ENCODE measurements around the gene HTR3B.

HTR3B gene

GRCh38 chr11:113980785-113981184 lies 76.2 kb downstream of the HTR3B start:
- Histone ChIP-seq H3K9me3 (ENCODE audit: insufficient read depth, low read depth, low read length) (no peaks in the 10 kb centered on the region), H3K4me1 (ENCODE audit: insufficient read depth, low read length, poor library complexity, severe bottlenecking) (peaks cover 6% of the 10 kb centered on the region), H3F3A (ENCODE audit: low read depth) (no peaks in the 10 kb centered on the region), H2AFZ (ENCODE audit: low read length) (no peak overlapping the region), H3K36me3 (ENCODE audit: insufficient read depth, low read length) (no peaks in the 10 kb centered on the region), H3K27me3 (ENCODE audit: insufficient read depth, low read length, poor library complexity, severe bottlenecking) (no peaks in the 10 kb centered on the region), H4K20me1 (ENCODE audit: insufficient read depth, low read length, poor library complexity, severe bottlenecking) (no peaks in the 10 kb centered on the region), H3K4me3 (ENCODE audit: low read length, poor library complexity, severe bottlenecking) (no peak overlapping the region), H3K9me2 (replicated peaks; ENCODE audit: low read depth, low read length) (no peaks in the 10 kb centered on the region), H3K4me2 (ENCODE audit: low read depth, low read length, poor library complexity, severe bottlenecking) (no peak overlapping the region), H3K9ac (ENCODE audit: low read depth, low read length, poor library complexity, severe bottlenecking) (no peak overlapping the region), H3K79me2 (ENCODE audit: insufficient read depth, low read length) (no peaks in the 10 kb centered on the region)
- TF ChIP-seq EZH2phosphoT487 (IDR thresholded peaks at IDR 0.05; ENCODE audit: borderline replicate concordance) (no peak), CTCF (conservative IDR thresholded peaks at IDR 0.05; ENCODE audit: low read length) (no peak)

- TF ChIP-seq CTCF (conservative IDR thresholded peaks at IDR 0.05; ENCODE audit: low read length) (no peak), EZH2phosphoT487 (IDR thresholded peaks at IDR 0.05; ENCODE audit: borderline replicate concordance) (no peak)
- Histone ChIP-seq H3K36me3 (ENCODE audit: insufficient read depth, low read length) (no peaks in the 10 kb centered on the region), H2AFZ (ENCODE audit: low read length) (no peak overlapping the region), H3F3A (ENCODE audit: low read depth) (no peaks in the 10 kb centered on the region), H3K9me3 (ENCODE audit: insufficient read depth, low read depth, low read length) (no peaks in the 10 kb centered on the region), H3K79me2 (ENCODE audit: insufficient read depth, low read length) (no peaks in the 10 kb centered on the region), H3K9ac (ENCODE audit: low read depth, low read length, poor library complexity, severe bottlenecking) (no peak overlapping the region), H3K4me3 (ENCODE audit: low read length, poor library complexity, severe bottlenecking) (no peak overlapping the region), H3K4me1 (ENCODE audit: insufficient read depth, low read length, poor library complexity, severe bottlenecking) (peaks cover 2% of the 10 kb centered on the region), H3K4me2 (ENCODE audit: low read depth, low read length, poor library complexity, severe bottlenecking) (no peak overlapping the region), H4K20me1 (ENCODE audit: insufficient read depth, low read length, poor library complexity, severe bottlenecking) (no peaks in the 10 kb centered on the region), H3K9me2 (replicated peaks; ENCODE audit: low read depth, low read length) (no peaks in the 10 kb centered on the region), H3K27me3 (ENCODE audit: insufficient read depth, low read length, poor library complexity, severe bottlenecking) (no peaks in the 10 kb centered on the region)
These were observed 77.7 kb downstream of the HTR3B start for GRCh38 chr11:113982306-113982705.

GRCh38 chr11:113984781-113985180 lies 80.2 kb downstream of the HTR3B start:
- H3K9me2 ChIP-seq (replicated peaks; ENCODE audit: low read depth, low read length) = no peaks in the 10 kb centered on the region
- H2AFZ ChIP-seq (ENCODE audit: low read length) = no peak overlapping the region
- no peaks in the 10 kb centered on the region for H3K9me3 ChIP-seq (ENCODE audit: insufficient read depth, low read depth, low read length)
- H3K4me2 ChIP-seq (ENCODE audit: low read depth, low read length, poor library complexity, severe bottlenecking) = no peak overlapping the region
- H3K9ac ChIP-seq (ENCODE audit: low read depth, low read length, poor library complexity, severe bottlenecking) = no peak overlapping the region
- H4K20me1 ChIP-seq (ENCODE audit: insufficient read depth, low read length, poor library complexity, severe bottlenecking) = no peaks in the 10 kb centered on the region
- no peaks in the 10 kb centered on the region for H3K79me2 ChIP-seq (ENCODE audit: insufficient read depth, low read length)
- no peak overlapping the region for H3K4me3 ChIP-seq (ENCODE audit: low read length, poor library complexity, severe bottlenecking)
- no peak for TF ChIP-seq CTCF (conservative IDR thresholded peaks at IDR 0.05; ENCODE audit: low read length)
- TF ChIP-seq EZH2phosphoT487 (IDR thresholded peaks at IDR 0.05; ENCODE audit: borderline replicate concordance) = no peak
- no peaks in the 10 kb centered on the region for H3F3A ChIP-seq (ENCODE audit: low read depth)
- no peaks in the 10 kb centered on the region for H3K27me3 ChIP-seq (ENCODE audit: insufficient read depth, low read length, poor library complexity, severe bottlenecking)
- no peaks in the 10 kb centered on the region for H3K4me1 ChIP-seq (ENCODE audit: insufficient read depth, low read length, poor library complexity, severe bottlenecking)
- H3K36me3 ChIP-seq (ENCODE audit: insufficient read depth, low read length) = no peaks in the 10 kb centered on the region
